ENCODE measurements around the gene SH3GL3.

Gene SH3GL3

DNA sequence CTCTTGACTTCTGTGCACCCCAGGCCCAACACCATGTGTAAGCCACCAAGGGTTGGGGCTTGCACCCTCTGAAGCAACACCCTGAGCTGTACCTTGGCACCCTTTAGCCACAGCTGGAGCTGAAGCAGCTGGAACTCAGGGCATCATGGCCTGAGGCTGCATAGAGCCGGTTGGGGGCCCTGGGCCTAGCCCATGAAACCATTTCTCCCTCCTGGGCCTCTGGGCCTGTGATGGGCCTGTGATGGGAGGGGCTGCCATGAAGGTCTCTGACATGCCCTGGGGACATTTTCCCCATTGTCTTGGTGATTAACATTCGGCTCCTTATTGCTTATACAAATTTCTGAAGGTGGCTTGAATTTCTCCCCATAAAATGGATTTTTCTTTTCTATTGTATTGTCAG lies 184.4 kb downstream of the SH3GL3 start:
- no peak for DNase-seq

DNA sequence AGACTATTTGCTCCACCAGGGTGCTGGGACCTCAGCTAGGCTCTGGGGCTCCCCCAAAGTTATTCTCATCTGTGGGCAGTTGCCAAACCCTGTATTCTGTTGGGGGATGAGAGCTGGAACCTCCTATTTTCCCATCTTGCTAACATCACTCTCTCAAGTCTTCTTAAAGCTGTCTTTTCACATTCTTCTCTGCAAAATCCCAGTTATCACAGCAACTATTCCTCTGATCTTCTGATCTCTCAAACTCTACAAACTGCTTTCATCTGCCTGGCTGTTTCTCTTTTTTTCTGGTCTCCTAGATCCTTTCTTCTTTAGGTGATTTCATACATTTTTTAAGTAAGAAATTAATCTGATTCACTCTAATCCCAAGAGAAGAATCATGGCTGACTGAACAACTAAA lies 196.1 kb downstream of the SH3GL3 start:
- DNase-seq, result no peak

- DNase-seq, result no peak
These were observed 197.3 kb downstream of the SH3GL3 start for GRCh38 chr15:83644439-83644838.

DNA sequence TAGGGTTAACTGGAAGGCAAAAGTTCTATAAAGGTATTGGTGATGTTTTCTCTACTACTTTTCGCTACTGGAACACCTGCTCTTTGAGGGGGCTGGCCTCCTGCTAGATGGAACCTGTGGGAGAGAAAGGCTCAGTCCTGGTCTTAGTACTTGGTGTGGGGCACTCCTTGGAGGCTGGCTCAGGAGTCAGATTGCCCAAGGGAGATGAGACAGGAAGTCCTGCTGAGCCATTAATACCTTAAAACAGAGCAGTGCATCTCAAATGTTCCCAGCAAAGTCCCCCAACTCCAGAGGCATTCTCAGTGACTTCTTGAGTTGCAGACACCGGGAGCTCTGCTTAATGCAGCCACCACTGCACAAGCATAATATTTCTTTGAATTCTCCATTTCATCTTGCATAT lies 203.7 kb downstream of the SH3GL3 start:
- no peak for DNase-seq

GRCh38 chr15:83651541-83651940 lies 204.4 kb downstream of the SH3GL3 start:
- no peak for DNase-seq

DNA sequence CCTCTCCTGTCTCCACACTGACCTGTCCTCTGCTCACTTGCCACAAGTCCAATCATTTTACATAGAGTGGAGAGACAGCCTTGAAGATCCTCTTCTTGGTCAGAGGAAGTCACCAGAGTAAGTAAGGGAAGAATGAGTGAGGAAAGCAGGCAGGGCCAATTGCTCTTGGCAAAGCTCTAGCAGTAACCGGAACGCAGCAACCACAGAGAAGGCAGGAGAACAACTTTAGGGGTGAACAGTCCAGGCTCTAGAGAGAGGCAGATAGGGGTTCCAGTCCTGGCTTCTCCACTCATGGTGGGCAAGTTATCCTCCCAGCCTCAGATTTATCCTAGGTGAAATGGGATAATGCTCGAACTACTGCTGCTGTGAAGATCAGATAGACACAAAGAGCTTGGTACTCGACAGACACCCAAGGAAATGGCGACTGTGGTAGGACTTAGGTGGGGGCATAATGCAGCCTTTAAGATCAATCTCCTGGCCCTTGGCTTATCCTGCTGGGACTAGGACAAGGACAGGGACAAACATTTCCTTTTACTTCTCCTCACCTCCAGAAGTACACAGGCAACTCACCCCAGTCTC lies 205.6 kb downstream of the SH3GL3 start:
- no peak for DNase-seq

DNA sequence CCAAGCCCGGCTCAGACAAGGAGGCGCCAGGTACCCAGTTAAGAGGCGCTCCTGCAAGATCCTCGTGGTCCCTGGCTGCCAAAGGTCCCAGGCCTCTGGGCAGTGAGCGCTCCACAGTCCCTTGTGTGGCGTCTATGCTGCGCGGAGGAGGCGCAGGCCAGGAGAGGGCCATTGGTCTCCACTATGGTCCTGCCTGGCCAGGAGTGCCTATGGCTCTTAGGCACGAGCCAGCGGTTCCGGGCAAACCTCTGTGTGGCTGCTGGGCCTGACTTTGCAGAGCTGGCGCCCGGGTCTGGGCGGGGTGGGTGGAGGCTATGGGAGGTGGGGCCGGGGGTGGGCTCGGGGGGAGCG lies 206.1 kb downstream of the SH3GL3 start:
- DNase-seq, result no peak

DNA sequence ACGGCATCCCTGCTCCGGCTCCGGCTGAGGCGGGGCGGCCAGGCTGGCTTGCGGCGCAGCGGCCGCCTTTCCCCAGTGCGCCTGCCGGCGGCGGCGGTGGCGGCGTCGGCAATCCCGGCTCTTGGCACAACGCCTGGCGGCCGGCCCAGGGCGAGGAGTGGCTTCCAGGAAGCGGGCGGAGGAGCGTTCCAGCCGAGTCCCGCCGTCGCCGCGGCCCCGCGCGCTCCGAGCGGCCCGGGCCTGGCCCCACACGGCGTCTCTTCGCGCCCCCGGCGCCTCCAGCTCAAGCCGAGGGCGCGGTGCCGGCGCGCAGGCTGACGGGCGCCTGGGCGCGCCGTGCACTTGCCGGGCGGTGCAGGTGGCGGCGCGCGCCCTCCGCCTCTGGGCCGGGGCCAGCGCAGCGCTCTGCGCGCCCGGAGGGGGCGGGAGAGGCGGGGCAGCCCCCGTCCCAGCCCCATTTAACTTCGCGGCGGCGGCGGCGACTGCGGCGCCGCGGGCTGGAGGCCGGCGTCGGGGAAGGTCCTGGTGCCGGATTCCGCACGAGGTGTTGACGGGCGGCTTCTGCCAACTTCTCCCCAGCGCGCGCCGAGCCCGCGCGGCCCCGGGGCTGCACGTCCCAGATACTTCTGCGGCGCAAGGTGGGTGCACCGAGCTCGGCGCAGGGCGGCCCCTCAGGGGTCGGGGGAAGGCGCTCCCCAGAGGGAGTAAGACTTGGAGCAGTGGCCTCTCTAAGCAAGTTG lies 206.7 kb downstream of the SH3GL3 start, which contains the start of gene ADAMTSL3:
Gene ADAMTSL3 (plus strand): TSS at position 485 of the 740 bp plus-strand sequence. CDS start 1,639 bp downstream, outside the sequence.
- no peak for DNase-seq

GRCh38 chr15:83654379-83655236 lies 207.5 kb downstream of the SH3GL3 start:
- DNase-seq, result no peak

DNA sequence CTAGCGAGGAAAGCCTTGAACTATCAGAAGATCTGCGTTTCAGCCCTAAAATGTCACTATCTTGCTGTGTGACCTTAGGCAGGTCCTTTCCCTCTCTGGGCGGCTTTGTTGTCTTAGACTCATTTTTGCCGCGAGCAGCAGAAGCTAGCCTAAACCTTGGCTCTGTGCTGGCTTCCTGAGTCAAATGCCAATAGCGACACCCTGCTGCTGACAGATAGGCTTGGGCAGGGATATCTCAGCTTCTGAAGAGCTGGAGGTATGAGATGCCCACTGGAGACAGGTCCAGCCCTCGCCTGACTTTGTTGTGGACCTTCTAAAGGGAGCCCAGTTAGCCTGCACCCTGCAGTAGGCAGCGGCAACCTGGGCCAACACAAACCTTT lies 208.1 kb downstream of the SH3GL3 start:
- no peak for DNase-seq

GRCh38 chr15:83656192-83656591 lies 209.1 kb downstream of the SH3GL3 start:
- DNase-seq, result no peak

DNA sequence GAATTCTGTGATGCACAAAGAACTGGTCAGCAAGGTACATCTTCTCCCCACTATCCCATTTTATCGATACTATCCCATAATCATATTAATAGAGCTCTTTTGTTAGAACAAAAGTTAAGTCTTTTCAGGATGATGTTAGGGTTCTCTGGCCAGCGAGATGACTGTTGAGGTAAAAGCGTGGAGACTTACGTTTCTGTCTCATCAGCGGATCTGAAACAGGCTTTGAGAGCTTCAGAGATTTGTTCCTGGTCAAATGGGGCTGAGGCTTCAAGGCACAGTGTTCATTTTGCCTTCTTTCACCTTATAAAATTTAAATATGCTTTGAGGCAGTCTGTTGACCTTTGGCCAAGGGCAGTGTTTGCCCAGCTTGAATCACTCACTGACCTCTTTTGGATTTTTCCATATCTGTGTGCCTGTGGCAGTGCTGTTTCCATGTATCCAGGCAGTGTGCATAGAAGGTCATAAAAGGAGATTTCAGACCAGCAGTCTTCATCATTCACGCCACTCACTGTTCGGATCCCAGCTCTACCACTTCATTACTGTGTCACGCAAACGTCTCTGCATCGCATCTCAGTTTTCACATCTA lies 209.9 kb downstream of the SH3GL3 start:
- no peak for DNase-seq

GRCh38 chr15:83657549-83657948 lies 210.4 kb downstream of the SH3GL3 start:
- no peak for DNase-seq

DNA sequence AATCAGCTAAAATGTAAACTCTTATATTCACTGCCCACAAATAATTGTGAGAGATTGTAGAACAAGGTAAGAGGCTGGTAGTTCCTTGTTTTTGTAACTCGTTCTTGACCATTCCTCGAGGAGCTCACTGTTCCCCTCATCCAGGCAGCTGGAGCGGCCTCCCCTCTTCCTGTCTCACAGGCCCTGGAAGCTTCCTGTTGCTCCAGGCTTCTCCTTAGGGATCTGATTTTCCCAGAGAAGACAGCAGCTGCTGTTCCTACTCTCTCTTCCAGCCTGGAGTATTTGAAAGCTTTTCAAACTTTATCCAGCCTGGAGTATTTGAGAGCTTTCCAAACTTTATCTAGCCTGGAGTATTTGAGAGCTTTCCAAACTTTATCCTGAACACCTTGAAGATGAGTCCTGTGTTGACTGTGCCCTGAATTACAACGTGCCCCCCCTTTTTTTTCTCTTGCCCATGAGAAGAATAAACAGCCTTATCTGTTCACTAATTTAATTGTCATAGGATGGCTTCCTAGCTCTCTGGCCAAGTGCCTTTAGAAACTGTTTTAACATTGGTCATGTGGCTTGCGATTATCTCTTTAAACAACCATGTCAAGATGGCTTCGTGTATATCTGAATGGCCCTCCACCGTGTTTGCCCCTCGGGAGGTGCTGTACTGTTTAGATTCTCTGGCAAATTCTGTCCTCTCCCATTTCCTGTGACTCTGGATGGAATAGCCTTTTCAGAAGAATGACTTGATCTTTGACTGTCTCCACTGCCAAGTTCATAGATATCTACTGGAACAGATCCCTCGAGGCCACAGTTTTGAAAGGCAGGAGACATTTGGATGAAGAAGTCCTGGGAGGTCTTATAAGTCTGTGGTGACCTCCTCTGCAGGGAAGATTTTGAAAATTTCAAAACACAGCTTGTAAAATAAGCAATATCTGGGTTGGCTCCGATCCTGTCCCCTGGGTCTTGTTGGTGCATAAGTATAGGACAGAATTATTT lies 211.6 kb downstream of the SH3GL3 start:
- DNase-seq, result no peak

DNA sequence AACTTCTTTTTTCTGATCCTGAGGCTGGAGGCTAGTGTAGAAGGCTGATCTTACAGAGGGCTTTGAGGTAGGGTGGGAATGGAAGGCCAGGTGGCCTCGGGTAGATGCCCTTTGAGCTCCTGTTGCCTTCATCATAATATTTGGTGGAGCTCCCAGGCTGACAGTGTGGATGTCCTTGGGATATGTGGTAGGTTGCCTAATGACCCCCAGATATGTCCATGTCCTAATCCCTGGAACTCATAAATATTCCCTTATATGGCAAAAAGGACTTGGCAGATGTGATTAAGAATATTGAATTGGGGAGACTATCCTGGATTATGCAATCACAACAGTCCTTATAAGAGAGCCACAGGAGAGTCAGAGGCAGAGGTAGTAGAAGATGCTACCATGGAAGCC lies 212.3 kb downstream of the SH3GL3 start:
- no peak for DNase-seq

- DNase-seq, result no peak
These were observed 218.3 kb downstream of the SH3GL3 start for GRCh38 chr15:83665480-83665879.

Measured in activated CD4-positive, alpha-beta T cell treated with anti-CD3 and anti-CD28 coated beads for 48 hours (primary cell).